Activated naive CD8-positive, alpha-beta T cell (primary cell): ENCODE measurements around the gene RHCG.

ENCODE experiments used
- H3K27ac Mint-ChIP-seq: one replicate; pipeline ENCODE4 v1.8.0; 2021; ENCODE audit warnings: mixed read lengths
- H3K27me3 Mint-ChIP-seq: one replicate; pipeline ENCODE4 v1.8.0; 2021; ENCODE audit warnings: mixed read lengths
- H3K36me3 Mint-ChIP-seq: one replicate; pipeline ENCODE4 v1.8.0; 2021; ENCODE audit warnings: mixed read lengths
- H3K4me1 Mint-ChIP-seq: one replicate; pipeline ENCODE4 v1.8.0; 2021; ENCODE audit warnings: low read depth, mixed read lengths
- H3K4me3 Mint-ChIP-seq: one replicate; pipeline ENCODE4 v1.8.0; 2021; ENCODE audit warnings: mild to moderate bottlenecking, mixed read lengths
- H3K9me3 Mint-ChIP-seq: one replicate; pipeline ENCODE4 v1.8.0; 2021; ENCODE audit warnings: low read depth, mixed read lengths

The RHCG gene

GRCh38 chr15:89429023-89429422 is 67.4 kb downstream of the RHCG start:
- no peaks in the 10 kb centered on the region for H3K9me3 Mint-ChIP-seq
- H3K4me1 Mint-ChIP-seq = peaks cover 5% of the 10 kb centered on the region
- no peaks in the 10 kb centered on the region for H3K36me3 Mint-ChIP-seq
- H3K4me3 Mint-ChIP-seq = no peak overlapping the region
- H3K27me3 Mint-ChIP-seq = peaks cover 10% of the 10 kb centered on the region
- H3K27ac Mint-ChIP-seq = no peak overlapping the region

DNA sequence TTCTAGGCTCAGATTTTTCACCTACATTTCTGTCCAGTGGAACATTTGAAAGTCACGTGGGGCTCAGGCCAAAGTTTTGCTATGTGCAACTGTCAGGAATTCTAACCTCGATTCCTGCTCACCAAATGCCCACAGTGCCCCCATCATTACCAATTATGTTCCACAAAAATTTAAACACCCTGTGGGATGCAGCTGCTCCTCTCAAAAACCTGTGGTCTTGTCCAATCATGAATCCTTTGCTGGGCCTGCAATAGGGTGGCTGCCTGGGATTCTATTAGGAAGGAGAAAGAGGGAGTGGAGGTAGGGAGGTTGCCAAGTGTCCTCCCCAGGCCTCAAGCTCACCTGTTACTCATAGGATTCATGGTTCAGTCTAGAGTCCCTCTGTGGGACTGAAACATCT is 68.1 kb downstream of the RHCG start:
- Mint-ChIP-seq H3K27ac (no peak overlapping the region), H3K9me3 (no peaks in the 10 kb centered on the region), H3K4me3 (no peak overlapping the region), H3K4me1 (peaks cover 5% of the 10 kb centered on the region), H3K27me3 (peaks cover 10% of the 10 kb centered on the region), H3K36me3 (no peaks in the 10 kb centered on the region)

GRCh38 chr15:89426500-89426899 is 69.9 kb downstream of the RHCG start:
- H3K27me3 Mint-ChIP-seq = peaks cover 12% of the 10 kb centered on the region
- no peaks in the 10 kb centered on the region for H3K9me3 Mint-ChIP-seq
- no peak overlapping the region for H3K27ac Mint-ChIP-seq
- H3K4me3 Mint-ChIP-seq = no peak overlapping the region
- peaks cover 5% of the 10 kb centered on the region for H3K4me1 Mint-ChIP-seq
- H3K36me3 Mint-ChIP-seq = no peaks in the 10 kb centered on the region

DNA sequence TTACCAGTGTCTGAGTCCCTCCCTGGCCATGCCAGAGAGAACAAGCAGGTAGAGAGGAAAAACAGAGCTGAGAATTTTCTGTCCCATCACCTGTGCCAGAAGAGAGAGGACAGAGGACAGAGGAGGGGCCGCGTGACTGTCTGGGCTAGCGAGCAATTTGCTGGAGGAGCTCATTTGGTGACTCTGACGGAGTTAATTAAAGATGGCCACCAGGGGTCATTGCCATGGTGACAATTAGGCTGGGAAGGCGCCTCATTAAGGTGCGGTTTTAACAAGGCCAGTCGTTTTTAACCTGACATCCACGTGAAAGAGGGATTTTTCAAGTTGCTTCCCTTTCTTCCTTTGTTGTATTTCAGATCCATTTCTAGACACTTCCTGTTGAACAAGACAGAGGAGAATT is 72.4 kb downstream of the RHCG start:
- Mint-ChIP-seq H3K27ac (no peak overlapping the region), H3K9me3 (no peaks in the 10 kb centered on the region), H3K36me3 (peaks cover 3% of the 10 kb centered on the region), H3K4me3 (no peak overlapping the region), H3K4me1 (no peaks in the 10 kb centered on the region), H3K27me3 (peaks cover 21% of the 10 kb centered on the region)
